COLO829 (cell line): Measurements from ENCODE around the gene ANKLE2.
"Not testable (repeated sequence)": the region's sequence is repeated elsewhere in the genome, so short reads cannot be mapped to it uniquely, and the experiment has no call there.

Experiments
- DNase-seq: peaks from one replicate; pipeline ENCODE4 v3.0.0; 2012; ENCODE audit warnings: low spot score

ANKLE2 gene

DNA sequence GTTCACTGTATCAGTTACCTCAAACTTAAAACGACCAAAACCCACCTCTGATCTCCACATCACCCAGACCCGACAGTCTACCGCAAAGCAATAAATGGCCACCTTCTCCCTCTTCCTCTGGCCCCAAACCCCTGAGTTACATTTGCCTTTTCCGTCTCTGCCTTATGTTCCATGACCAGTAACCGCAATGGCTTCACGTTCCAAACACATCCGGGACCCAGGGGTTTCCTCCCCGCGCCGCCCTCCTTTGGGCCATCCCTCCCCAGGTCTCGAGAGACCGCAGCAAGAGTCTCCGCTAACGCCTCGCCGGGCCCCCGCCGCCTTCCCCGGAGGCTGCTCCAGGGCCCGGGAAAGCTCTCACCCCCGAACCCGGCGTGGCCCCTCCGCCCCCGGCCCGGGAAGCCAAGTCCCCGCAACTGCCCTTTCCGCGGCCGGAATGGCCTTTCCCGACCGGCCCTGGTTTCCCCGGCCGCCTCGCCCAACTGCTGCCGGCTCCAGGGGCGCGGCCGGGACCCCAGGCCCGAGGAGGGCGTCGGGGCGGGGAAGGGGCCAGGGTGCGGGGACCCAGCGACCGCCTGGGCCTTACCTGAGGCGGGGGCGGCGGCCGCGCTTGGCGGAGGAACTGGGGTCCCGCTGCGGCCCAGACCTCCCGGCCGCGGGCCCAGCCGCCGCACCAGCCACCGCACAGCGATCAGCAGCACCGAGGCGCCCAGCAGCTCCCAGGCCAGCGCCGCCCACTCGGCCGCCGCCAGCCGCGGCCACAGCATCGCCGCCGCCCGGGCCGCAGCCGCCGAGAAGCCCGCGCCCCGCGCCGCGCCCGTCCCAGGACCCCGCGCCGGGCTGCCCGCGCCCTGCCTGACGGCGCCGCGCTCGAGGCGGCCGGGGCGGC is at the start of gene ANKLE2:
Gene ANKLE2, minus strand, starts transcription at position 801 of the 889 bp plus-strand sequence. Its CDS starts 34 bp downstream, at position 767.
- no peak for DNase-seq

DNA sequence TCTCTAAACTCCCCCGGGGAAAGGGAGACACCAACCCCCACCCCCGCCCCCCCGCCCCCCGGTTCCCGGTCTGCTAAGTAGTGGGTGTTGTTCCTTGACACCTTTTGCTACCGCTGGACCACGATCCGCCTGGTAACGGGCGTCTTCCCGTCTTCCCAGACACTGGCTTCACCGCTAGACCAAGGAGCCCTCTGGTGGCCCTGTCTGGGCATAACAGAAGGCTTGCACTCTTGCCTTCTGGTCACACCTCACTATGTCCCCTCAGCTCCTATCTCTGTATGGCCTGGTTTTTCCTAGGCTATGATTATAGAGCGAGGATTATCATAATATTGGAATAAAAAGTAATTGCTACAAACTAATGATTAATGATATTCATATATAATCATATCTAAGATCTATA is 47.8 kb upstream of the ANKLE2 start:
- not testable (repeated sequence) for DNase-seq

DNA sequence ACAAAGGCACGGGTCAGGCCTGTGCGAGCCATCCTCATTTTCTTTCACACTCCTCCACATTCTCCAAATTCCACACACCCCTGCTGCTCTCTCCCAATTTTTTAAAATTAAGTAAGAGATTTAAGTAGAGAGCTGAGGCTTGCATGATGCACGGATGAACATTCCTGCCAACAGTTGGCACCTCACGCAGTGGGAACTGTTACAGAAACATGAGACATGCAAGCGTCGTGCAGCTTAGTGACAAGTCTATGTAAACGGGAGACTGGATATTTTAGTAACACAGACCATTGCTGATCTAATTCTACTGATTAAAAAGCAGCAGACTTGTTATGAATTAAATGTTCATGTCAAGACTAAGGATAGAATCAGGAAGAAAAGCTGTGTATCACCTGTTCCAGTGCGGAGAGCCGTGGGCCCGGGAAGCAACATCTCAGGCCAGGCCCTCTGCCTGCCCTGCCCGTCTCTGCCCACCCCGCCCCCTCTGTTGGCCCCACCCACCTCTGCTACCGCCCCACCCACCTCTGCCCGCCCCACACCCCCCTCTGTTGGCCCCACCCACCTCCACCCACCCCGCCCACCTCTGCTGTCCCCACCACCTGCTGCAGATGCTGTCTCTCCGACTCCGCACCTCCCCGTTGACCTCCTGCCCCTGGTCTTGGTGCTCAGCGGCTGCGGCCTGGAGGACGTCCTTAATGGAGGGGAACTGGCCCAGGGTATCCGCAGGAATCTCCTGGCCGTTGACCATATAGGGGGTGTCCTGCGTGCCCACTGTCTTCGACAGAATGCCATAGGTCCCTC is 45.9 kb upstream of the ANKLE2 start:
- DNase-seq = peak; percentile 19

DNA sequence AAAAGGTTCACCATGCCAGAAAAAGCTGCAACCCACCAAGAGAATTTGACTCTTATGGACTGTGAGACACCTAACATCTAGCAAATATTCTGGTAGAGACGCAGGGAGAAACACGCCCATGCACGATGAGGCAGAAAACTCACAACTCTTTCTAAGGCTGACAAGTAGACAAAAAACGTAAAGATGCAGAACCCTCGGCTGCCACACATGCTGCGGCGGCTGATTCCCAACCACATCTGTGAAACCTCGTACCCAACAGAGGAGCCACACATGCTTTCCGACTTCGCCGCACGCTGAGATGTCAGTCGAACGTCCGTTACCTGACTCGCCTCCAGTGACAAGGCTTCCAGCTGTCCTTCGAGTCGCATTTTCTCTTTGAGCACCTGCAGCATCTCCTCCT is 45.2 kb upstream of the ANKLE2 start:
- no peak for DNase-seq

DNA sequence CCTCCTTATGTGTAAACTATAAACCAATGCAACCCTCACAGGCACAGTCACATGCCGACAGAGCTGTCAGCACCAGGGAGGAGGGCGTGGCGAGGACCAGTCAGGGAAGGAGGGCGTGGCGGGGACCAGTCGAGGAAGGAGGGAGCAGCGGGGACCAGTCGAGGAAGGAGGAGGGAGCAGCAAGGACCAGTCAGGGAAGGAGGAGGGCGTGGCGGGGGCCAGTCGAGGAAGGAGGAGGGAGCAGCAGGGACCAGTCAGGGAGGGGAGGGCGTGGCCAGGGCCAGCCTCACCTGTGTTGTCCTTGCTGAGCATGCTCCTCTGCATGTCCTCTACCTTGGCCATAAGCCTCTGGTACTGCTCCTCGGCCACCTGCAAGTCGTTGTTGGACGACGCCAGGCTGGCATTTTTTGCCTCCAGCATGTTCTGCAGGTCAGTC is 42.8 kb upstream of the ANKLE2 start:
- no peak for DNase-seq

DNA sequence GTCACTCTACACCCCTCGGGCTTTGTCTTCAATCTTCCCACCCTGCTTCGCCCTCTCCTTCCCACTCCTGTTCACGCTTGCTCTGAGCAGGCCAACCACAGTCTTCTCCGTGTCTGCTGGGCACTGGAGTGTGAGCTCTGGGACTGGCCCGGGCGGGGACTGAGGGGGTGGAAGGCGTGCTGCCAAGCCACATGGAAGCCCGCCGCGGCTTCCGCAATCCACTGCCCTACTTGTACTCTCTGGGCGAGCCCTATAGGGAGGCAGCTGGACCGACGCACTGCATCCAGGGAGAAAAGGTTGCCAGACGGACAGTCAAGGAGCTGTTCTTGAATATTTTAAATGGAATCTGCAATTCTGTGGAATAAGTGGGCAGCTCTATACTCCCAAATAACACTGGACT is 42.3 kb upstream of the ANKLE2 start:
- DNase-seq = no peak

DNA sequence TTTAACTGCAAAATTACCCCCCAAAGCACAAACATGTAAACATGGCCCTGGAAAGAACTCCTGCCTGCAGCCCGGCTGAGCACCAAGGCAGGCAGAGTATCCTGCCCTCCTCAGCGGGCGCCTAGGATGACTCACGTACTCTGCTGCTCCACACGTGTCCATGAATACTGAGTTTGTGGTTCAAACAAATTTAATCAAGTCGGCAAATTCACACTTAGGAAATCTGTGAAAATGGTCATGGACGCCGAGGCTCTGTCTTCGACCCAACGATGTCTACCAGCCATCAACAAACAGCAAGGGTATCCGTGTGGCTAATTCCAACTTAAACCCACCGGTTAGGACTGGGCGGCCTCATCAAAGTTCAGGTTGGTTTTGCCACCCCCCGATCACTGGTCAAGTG is 41.5 kb upstream of the ANKLE2 start:
- DNase-seq = no peak

DNA sequence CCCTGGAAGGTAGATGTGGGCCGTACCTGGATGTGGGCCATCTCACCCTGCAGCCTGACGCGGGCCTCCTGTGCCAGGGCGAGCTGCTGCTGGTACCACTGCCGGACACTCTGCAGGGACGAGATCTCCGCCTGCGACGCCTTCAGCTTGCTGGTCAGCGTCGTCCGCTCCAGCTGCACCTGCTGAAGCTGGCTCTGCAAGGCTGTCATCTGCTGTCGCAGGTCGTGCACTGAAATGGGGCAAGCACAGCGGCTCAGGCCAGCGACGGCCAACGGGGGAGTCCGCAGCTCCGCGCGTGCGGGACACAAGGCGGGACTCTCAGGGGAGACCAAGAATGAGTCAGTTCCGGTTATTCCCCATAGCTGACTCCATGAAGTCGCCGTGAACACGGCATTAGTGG is 40.1 kb upstream of the ANKLE2 start:
- no peak for DNase-seq

DNA sequence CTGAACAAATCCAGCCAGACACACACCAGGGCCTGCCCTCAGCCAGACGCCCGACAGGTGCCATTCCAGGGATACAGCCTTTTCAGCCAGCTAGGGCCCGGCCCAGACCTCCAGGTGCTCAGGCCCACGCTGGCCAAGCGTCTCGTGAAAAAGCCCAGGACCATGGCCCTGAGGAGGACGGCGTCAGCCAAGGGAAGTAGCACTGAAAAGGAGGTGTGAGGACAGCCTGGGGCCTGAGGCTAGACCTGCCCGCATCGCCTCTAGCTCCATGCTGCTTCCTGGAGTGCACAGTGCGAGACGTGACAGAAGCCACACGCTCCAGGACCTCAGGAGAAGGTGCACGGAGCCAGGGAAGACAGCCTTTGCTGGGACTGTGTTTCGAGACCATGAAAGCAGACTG is 37.2 kb upstream of the ANKLE2 start:
- DNase-seq = no peak

DNA sequence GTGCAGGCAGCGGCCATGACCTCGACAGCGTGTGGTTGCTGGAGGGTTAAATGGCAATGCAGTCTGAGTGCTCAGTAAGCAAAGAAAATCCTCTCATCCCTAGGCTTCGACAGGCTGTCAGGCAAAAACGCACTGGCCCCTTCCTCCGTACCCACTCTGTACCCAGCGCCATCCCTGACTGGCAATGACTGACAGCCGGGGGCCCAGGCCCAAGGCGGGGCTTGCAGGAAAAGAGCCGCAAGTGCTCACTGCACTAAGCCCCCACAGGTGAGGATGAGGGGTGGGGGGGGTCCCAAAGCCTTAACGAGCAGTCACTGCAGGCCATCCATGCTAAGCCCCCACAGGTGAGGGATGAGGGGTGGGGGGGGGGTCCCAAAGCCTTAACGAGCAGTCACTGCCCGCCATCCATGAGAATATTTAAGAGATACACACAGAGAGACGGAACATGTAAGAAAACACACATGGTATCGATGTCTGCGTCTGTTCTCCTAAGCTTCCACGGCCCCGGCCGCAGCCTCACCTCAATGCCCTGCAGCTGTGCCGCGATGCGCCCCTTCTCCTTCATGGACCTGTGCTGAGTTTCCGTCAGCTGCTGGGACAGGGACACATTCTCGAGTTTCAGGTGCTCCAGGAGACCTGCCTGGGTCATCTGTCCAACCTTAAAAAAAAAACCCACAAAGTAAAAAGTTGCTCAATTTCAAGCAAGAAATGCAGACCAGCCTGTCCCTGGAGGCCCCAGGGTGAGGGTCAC is 36.4 kb upstream of the ANKLE2 start:
- no peak for DNase-seq

DNA sequence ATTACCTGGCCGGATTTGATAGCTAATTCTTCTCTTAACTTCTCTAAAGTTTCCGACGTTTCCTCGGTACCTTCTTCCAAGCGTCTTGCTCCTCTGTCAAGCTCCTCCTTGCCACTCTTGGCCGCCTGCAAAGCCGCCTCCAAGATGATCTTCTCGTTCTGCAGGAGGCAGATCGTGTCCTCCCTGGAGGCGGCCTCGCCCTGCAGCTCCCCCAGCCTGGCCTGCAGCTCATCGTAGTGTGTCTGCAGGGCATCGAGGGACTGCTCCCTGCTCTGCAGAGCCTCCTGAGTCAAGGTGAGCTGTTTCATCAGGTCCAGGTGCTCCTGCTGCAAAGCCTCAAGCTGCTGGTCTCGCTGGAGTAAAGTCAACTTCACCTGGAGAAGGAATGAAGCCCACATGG is 34.2 kb upstream of the ANKLE2 start:
- no peak for DNase-seq

DNA sequence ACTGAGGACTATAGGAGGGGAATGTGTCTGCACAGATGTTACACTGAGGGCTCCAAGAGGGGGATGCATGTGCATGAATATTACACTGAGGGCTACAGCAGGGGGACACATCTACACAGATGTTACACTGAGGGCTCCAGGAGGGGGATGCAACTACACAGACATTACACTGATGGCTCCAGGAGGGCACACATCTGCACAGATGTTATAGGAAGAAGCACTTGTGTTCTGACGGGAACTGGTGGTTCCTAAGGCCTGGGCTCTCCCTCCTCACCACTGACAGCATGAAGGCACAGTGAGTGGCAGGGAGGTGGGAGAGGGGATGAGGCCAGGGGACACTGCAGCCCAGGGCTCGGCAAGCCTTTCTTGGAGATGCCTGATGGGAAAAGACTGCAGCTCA is 30.3 kb upstream of the ANKLE2 start:
- not testable (repeated sequence) for DNase-seq

DNA sequence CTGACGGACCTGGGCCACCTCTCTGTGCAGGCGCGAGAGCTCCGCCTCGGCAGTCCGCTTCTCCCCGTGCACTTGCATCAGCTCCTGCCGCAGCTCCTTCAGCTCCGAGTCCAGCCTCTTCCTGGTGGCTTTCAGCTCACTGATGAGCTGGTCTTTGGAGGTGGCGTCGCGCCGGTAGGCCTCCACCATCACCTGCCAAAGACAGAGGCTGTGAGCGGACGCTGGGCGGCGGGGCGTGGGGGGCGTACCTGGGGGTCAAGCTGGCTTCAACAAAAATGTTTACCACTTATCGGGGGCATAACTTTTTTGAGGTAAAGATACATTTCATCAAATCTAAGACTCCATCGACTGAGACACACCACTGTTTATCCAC is 27.5 kb upstream of the ANKLE2 start:
- no peak for DNase-seq

DNA sequence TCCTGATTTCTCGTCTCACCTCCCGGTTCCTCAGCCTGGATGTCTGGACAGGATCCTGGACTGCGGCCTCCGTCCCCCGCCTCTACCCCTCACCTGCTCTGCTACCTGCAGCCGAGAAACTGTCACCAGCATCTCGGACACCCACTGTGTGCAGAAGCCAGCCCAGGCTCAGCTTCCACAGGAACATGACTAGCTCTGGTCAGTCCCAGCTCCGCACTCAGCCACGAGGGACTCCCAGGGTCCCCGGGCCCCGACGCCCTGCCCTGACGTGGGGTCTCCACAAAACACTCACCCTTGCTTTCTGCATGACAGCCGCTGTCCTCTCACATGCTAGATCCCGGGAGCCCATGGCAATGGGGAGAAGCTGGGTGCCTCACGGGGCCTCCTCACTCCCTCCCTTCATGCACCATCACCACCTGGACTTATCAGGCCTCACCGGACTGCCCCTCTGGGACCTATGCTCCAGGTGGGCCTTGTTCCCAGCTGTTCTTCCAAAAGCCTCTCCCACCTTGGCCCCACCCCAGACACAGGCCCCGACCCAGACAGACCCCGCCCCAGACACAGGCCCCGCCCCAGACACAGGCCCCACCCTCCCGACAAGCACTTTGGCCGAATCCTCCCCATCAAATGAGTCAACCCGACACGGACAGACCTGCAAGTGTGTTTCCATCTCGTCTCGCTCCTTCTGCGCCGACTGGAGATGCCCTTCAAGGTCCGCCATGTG is 26.9 kb upstream of the ANKLE2 start:
- DNase-seq = peak; percentile 44

DNA sequence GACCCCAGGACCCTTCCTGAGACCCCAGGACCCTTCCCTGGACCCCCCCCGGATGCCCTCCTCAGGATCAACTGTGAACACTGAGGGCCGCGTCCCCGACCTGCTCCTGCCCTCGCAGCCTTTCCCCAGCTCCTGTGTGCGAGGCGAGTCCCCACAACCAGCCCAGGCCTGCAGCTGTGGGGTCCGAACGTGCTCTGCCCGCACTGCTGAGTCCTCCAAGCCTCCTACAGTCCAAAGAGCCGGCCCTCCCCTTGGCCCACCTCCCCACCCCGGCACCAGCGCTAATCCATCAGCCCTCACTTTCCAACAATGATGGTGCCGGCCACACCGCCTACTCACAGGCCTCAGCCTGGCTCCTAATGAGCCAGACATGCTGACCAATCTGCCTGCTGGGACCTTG is 26.2 kb upstream of the ANKLE2 start:
- DNase-seq = no peak

DNA sequence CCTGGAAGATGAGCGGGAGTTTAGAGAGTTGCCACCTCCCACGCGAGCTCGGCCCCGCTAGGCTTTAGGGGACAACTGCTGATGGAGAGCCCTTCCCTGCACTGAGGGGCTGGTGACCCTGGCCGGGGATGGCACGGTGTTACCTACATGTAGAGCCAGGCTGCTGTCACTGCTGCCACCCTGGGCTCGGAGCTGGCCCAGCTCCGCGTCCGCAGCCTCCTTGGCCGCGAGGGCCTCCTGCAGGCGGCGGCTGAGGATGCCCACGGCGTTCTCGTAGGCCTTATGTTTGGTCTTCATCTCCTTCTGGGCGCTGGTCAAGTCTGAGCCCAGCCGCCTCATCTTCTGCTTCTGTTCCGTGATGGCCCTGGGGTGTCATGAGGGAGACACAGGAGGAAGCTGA is 24.6 kb upstream of the ANKLE2 start:
- DNase-seq = no peak

DNA sequence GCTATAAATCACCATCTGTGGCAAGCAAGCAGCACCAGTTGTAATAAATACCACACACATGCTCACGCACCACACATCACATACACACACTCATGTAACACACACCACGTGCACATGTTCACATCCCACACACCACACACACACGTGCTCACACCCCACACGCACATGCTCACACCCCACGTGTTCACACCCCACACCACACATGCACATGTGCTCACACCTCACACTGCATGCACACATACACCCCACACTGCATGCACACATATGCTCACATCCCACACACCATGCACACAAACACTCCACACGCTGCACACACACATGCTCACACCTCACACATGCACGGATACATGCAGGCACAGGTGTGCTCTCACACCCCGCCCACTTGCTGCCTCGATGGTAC is 22.9 kb upstream of the ANKLE2 start:
- DNase-seq = no peak

DNA sequence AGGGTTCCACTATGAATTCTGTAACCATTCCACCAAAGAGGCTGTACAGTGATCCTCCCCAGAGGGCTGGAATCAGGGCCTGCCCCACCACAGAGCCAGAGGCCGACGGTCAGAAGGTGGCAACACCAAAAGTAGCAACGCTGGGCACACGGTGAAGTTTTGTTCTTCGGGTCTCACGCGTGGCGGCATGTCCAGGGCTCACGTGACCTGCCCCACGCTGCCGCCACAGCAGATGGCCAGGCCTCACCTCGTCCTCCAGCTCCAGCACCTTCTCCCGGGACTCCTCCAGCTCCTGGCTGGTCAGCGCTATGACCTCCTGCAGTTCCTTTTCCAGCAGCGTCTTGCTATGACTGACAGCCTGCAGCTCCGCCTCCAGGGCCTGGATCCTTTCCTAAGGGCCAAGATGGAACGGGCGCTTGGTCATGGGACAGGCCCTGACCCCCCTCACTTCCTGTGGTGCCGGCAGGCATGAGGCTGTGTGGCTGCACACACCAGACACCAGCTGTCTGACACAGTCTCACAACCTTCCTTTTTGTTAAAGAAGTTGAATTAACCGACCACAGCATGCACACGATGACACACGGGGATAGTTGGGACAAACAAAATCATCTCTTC is 22.4 kb upstream of the ANKLE2 start:
- peak; percentile 69 for DNase-seq

DNA sequence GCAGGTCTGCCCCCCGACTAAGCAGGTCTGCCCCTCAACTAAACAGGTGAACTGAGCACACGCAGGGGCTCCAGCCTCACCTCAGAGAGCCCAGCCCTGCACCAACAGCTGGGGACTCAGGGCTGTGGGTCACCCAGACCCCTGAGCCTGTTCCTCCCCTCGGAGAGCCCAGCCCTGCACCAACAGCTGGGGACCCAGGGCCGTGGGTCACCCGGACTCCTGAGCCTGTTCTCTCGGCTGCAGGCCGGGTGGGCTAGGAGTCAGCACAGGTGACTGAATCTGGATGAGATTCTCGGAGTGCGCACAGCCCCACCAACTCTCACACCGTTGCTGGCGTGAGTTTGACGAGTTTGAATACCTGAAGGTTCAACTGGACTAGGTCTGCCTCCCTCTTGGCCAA is 20.3 kb upstream of the ANKLE2 start:
- no peak for DNase-seq

DNA sequence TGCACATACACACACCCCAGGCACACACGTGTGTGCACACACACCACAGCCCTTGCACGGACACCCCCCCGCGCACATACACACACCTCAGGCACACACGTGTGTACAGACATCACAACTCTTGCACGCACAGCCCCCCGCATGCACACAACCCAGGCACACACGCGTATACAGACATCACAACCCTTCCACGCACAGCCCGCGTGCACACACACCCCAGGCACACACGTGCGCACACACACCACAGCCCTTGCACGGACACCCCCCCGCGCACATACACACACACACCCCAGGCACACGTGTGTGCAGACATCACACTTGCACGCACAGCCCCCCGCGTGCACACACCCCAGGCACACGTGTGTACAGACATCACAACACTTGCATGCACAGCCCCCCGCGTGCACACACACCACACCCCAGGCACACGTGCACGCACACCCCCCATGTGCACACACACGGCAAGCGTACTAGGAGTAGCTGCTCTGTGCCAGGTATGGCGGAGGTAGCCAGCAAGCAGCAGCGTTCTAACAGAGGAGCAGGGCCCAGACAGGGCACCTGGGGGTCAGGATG is 18.2 kb upstream of the ANKLE2 start:
- no peak for DNase-seq

DNA sequence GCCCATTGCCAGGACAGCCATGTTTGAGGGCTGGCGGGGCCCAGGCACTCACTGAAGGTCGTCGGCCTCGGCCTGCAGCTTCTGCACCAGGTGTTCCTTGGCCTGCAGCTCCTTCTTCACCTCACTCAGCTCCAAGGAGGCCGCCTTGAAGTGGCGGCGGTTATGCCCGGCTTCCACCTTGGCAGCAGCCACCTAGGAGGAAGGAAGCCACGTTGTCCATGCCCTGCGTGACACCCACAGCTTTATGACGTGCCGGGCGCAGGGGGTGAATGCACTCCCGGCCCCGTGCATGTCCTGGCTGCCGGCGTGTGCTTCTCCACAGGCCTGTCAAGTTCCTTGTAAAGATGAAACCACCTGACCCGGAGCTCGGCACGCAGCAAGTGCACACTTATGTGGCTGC is 16.0 kb upstream of the ANKLE2 start:
- no peak for DNase-seq
